Ishikawa (cell line): Measurements from ENCODE around the gene CSH1.

Experiments used
- CEBPB ChIP-seq: IDR thresholded peaks from 2 replicates; pipeline ENCODE4 v1.6.1; 2012
- EGR1 ChIP-seq: IDR thresholded peaks from 2 replicates; pipeline ENCODE4 v1.6.1; 2012
- EP300 ChIP-seq: IDR thresholded peaks from 2 replicates; pipeline ENCODE4 v1.6.1; 2012; ENCODE audit warnings: borderline replicate concordance
- FOXM1 ChIP-seq: IDR thresholded peaks from 2 replicates; pipeline ENCODE4 v1.6.1; 2012; ENCODE audit warnings: low read depth, borderline replicate concordance
- RAD21 ChIP-seq: IDR thresholded peaks from 2 replicates; pipeline ENCODE4 v1.6.1; 2012; ENCODE audit warnings: low read depth
- TAF1 ChIP-seq: IDR thresholded peaks from 2 replicates; pipeline ENCODE4 v1.6.1; 2012; ENCODE audit warnings: low read depth, mild to moderate bottlenecking
- YY1 ChIP-seq: IDR thresholded peaks from 2 replicates; pipeline ENCODE4 v1.6.1; 2012; ENCODE audit warnings: low read depth
- TF ChIP-seq, protein P1 (sequence below): IDR thresholded peaks from 2 replicates; pipeline ENCODE4 v1.6.1; 2012
- TF ChIP-seq, protein P2 (sequence below): IDR thresholded peaks from 2 replicates; pipeline ENCODE4 v1.6.1; 2012; ENCODE audit warnings: low read depth, mild to moderate bottlenecking

DNA sequence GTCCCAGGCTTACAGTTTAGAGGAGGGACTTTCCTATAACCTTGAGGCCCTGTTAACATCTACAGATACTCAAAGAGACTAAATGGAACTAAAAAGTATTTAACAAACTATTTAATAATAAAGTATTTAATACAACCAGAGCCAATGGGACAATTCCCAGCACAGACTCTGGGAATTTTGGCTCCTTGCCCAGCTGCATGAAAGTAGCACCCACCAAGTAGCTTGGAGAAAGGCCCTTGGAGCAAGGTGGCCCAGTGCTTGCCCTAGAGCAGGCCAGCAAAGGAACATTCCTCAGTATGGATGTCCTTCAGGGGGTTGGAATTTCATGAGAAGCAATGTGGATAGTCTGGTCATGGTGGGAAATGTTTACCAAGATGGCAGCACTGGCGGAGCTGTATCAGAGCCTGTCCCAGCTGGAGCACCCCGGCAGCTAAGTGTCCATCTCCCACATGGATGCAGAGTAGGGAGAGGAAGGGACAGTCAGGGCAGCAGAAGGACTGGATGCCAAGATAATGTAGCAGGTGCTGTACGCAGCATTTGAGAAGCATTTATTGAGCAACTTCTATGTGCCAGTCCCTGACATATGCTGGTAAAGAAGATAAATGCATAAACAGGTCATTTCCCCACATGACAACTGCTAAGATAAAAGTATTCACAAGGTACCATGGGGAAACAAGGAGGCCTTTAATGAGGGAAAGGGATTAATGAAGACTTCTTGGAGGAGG lies 48.7 kb downstream of the CSH1 start:
- no peak for TF ChIP-seq YY1
- TF ChIP-seq, protein P1, sequence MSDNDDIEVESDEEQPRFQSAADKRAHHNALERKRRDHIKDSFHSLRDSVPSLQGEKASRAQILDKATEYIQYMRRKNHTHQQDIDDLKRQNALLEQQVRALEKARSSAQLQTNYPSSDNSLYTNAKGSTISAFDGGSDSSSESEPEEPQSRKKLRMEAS: no peak
- TF ChIP-seq, protein P2, sequence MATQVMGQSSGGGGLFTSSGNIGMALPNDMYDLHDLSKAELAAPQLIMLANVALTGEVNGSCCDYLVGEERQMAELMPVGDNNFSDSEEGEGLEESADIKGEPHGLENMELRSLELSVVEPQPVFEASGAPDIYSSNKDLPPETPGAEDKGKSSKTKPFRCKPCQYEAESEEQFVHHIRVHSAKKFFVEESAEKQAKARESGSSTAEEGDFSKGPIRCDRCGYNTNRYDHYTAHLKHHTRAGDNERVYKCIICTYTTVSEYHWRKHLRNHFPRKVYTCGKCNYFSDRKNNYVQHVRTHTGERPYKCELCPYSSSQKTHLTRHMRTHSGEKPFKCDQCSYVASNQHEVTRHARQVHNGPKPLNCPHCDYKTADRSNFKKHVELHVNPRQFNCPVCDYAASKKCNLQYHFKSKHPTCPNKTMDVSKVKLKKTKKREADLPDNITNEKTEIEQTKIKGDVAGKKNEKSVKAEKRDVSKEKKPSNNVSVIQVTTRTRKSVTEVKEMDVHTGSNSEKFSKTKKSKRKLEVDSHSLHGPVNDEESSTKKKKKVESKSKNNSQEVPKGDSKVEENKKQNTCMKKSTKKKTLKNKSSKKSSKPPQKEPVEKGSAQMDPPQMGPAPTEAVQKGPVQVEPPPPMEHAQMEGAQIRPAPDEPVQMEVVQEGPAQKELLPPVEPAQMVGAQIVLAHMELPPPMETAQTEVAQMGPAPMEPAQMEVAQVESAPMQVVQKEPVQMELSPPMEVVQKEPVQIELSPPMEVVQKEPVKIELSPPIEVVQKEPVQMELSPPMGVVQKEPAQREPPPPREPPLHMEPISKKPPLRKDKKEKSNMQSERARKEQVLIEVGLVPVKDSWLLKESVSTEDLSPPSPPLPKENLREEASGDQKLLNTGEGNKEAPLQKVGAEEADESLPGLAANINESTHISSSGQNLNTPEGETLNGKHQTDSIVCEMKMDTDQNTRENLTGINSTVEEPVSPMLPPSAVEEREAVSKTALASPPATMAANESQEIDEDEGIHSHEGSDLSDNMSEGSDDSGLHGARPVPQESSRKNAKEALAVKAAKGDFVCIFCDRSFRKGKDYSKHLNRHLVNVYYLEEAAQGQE: no peak
- no peak for TF ChIP-seq EP300
- no peak for TF ChIP-seq EGR1
- TF ChIP-seq TAF1: no peak
- TF ChIP-seq CEBPB: no peak
- no peak for TF ChIP-seq FOXM1
- TF ChIP-seq RAD21: no peak
